SK-N-SH treated with all-trans-retinoic acid at 6 μM for 48 hours (cell line): Measurements from ENCODE around the gene SP9.
"Not testable (repeated sequence)": the region's sequence is repeated elsewhere in the genome, so short reads cannot be mapped to it uniquely, and the experiment has no call there.

Source experiments
- ATAC-seq: fragments of 200-7000 bp; cut with Tn5 transposase; 3 replicates; pipeline ENCODE4 v1.9.1; 2020; ENCODE audit warnings: mild to moderate bottlenecking, moderate library complexity
- ARNTL ChIP-seq: fragments of 450-650 bp; formaldehyde crosslinking; IDR thresholded peaks from 2 replicates; pipeline ENCODE4 v1.5.0; 2020; ENCODE audit warnings: low read depth, mild to moderate bottlenecking, moderate library complexity, borderline replicate concordance
- BACH2 ChIP-seq: fragments of 250-450 bp; sonication (Bioruptor Pico); IDR thresholded peaks from 2 replicates; pipeline ENCODE4 v1.9.0; 2021; ENCODE audit warnings: mild to moderate bottlenecking, borderline replicate concordance
- CSDC2 ChIP-seq: fragments of 250-450 bp; sonication (Bioruptor Pico); IDR thresholded peaks from 2 replicates; pipeline ENCODE4 v1.5.0; 2020; ENCODE audit warnings: mild to moderate bottlenecking, moderate library complexity
- CSRNP3 ChIP-seq: fragments of 250-450 bp; sonication (Bioruptor Pico); IDR thresholded peaks from 2 replicates; pipeline ENCODE4 v1.5.1; 2021; ENCODE audit warnings: mild to moderate bottlenecking, moderate library complexity
- ESRRG ChIP-seq: fragments of 250-450 bp; sonication (Bioruptor Pico); IDR thresholded peaks from 2 replicates; pipeline ENCODE4 v1.6.1; 2021; ENCODE audit warnings: mild to moderate bottlenecking
- GLIS3 ChIP-seq: fragments of 250-450 bp; sonication (Bioruptor Pico); IDR thresholded peaks from 2 replicates; pipeline ENCODE4 v1.5.0; 2020; ENCODE audit warnings: mild to moderate bottlenecking, moderate library complexity
- ISL1 ChIP-seq: fragments of 250-450 bp; sonication (Bioruptor Pico); IDR thresholded peaks from 2 replicates; pipeline ENCODE4 v2.1.2; 2022; ENCODE audit warnings: mild to moderate bottlenecking, moderate library complexity
- OSR1 ChIP-seq: fragments of 250-450 bp; sonication (Bioruptor Pico); IDR thresholded peaks from 2 replicates; pipeline ENCODE4 v1.8.0; 2022; ENCODE audit warnings: moderate library complexity, mild to moderate bottlenecking, inconsistent platforms
- PATZ1 ChIP-seq: fragments of 250-450 bp; sonication (Bioruptor Pico); IDR thresholded peaks from 2 replicates; pipeline ENCODE4 v1.8.0; 2020; ENCODE audit warnings: mild to moderate bottlenecking, moderate library complexity, borderline replicate concordance
- PPARA ChIP-seq: fragments of 250-450 bp; sonication (Bioruptor Pico); IDR thresholded peaks from 2 replicates; pipeline ENCODE4 v1.5.0; 2020; ENCODE audit warnings: mild to moderate bottlenecking, borderline replicate concordance
- RARB ChIP-seq: fragments of 250-450 bp; sonication (Bioruptor Pico); IDR thresholded peaks from 2 replicates; pipeline ENCODE4 v1.8.0; 2021; ENCODE audit warnings: mild to moderate bottlenecking, moderate library complexity
- SNAI2 ChIP-seq: fragments of 250-450 bp; sonication (Bioruptor Pico); IDR thresholded peaks from 2 replicates; pipeline ENCODE4 v1.5.0; 2020; ENCODE audit warnings: mild to moderate bottlenecking, moderate library complexity
- TCF4 ChIP-seq: fragments of 250-450 bp; sonication (Bioruptor Pico); IDR thresholded peaks from 2 replicates; pipeline ENCODE4 v1.8.0; 2021; ENCODE audit warnings: mild to moderate bottlenecking, moderate library complexity, borderline replicate concordance
- TOX ChIP-seq: fragments of 250-450 bp; sonication (Bioruptor Pico); IDR thresholded peaks from 2 replicates; pipeline ENCODE4 v1.8.0; 2021; ENCODE audit warnings: mild to moderate bottlenecking, moderate library complexity, borderline replicate concordance
- ZC3H10 ChIP-seq: fragments of 250-450 bp; sonication (Bioruptor Pico); IDR thresholded peaks from 2 replicates; pipeline ENCODE4 v1.5.1; 2021; ENCODE audit warnings: mild to moderate bottlenecking, moderate library complexity
- ZFP3 ChIP-seq: fragments of 250-450 bp; sonication (Bioruptor Pico); IDR thresholded peaks from 2 replicates; pipeline ENCODE4 v1.5.0; 2020; ENCODE audit warnings: mild to moderate bottlenecking, moderate library complexity
- ZNF565 ChIP-seq: fragments of 450-650 bp; formaldehyde crosslinking; conservative IDR thresholded peaks from 2 replicates; pipeline ENCODE4 v1.5.0; 2020; ENCODE audit warnings: low read depth, mild to moderate bottlenecking, moderate library complexity
- ZNF70 ChIP-seq: fragments of 450-650 bp; formaldehyde crosslinking; IDR thresholded peaks from 2 replicates; pipeline ENCODE4 v1.5.0; 2020; ENCODE audit warnings: mild to moderate bottlenecking, moderate library complexity
- ZNF8 ChIP-seq: fragments of 450-650 bp; formaldehyde crosslinking; IDR thresholded peaks from 2 replicates; pipeline ENCODE4 v1.5.0; 2020; ENCODE audit warnings: mild to moderate bottlenecking, moderate library complexity
- TF ChIP-seq, protein P1 (sequence below): fragments of 250-450 bp; sonication (Bioruptor Pico); IDR thresholded peaks from 2 replicates; pipeline ENCODE4 v1.5.1; 2020; ENCODE audit warnings: low read depth, mild to moderate bottlenecking, moderate library complexity
- TF ChIP-seq, protein P2 (sequence below): fragments of 250-450 bp; sonication (Bioruptor Pico); IDR thresholded peaks from 2 replicates; pipeline ENCODE4 v1.5.0; 2020; ENCODE audit warnings: mild to moderate bottlenecking, moderate library complexity

Gene SP9

DNA sequence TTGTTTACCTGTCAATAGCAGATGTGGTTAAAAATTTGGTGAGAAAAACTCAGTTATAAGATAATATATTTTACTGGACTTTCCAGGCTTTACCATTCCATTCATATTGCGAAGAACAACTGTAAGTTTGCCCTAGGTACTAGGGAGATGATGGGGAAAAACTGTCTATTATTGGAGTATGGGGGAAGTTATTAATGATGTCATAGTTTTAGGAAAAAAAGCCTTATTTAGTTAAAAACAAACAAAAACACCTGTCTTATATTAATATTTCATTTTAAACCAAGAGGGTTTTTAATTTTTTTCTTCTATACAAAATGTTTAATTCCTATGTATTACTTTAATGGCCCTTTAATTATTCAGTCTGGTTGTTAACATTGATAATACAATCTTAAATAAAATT lies 18.2 kb downstream of the SP9 start:
- no peak for ATAC-seq
- TF ChIP-seq CSDC2 (CRISPR knock-in tag) = no peak
- no peak for TF ChIP-seq ZFP3 (CRISPR knock-in tag)
- TF ChIP-seq ZNF70 = no peak
- no peak for TF ChIP-seq TOX (CRISPR knock-in tag)
- TF ChIP-seq, protein P1, sequence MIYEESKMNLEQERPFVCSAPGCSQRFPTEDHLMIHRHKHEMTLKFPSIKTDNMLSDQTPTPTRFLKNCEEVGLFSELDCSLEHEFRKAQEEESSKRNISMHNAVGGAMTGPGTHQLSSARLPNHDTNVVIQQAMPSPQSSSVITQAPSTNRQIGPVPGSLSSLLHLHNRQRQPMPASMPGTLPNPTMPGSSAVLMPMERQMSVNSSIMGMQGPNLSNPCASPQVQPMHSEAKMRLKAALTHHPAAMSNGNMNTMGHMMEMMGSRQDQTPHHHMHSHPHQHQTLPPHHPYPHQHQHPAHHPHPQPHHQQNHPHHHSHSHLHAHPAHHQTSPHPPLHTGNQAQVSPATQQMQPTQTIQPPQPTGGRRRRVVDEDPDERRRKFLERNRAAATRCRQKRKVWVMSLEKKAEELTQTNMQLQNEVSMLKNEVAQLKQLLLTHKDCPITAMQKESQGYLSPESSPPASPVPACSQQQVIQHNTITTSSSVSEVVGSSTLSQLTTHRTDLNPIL (CRISPR knock-in tag) = no peak
- no peak for TF ChIP-seq ZNF8
- TF ChIP-seq BACH2 (CRISPR knock-in tag) = no peak
- TF ChIP-seq, protein P2, sequence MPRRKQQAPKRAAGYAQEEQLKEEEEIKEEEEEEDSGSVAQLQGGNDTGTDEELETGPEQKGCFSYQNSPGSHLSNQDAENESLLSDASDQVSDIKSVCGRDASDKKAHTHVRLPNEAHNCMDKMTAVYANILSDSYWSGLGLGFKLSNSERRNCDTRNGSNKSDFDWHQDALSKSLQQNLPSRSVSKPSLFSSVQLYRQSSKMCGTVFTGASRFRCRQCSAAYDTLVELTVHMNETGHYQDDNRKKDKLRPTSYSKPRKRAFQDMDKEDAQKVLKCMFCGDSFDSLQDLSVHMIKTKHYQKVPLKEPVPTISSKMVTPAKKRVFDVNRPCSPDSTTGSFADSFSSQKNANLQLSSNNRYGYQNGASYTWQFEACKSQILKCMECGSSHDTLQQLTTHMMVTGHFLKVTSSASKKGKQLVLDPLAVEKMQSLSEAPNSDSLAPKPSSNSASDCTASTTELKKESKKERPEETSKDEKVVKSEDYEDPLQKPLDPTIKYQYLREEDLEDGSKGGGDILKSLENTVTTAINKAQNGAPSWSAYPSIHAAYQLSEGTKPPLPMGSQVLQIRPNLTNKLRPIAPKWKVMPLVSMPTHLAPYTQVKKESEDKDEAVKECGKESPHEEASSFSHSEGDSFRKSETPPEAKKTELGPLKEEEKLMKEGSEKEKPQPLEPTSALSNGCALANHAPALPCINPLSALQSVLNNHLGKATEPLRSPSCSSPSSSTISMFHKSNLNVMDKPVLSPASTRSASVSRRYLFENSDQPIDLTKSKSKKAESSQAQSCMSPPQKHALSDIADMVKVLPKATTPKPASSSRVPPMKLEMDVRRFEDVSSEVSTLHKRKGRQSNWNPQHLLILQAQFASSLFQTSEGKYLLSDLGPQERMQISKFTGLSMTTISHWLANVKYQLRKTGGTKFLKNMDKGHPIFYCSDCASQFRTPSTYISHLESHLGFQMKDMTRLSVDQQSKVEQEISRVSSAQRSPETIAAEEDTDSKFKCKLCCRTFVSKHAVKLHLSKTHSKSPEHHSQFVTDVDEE (CRISPR knock-in tag) = no peak
- TF ChIP-seq TCF4 (CRISPR knock-in tag) = no peak
- no peak for TF ChIP-seq ZC3H10 (CRISPR knock-in tag)
- no peak for TF ChIP-seq SNAI2 (CRISPR knock-in tag)
- TF ChIP-seq ARNTL (CRISPR knock-in tag) = no peak
- no peak for TF ChIP-seq PPARA (CRISPR knock-in tag)
- TF ChIP-seq OSR1 (CRISPR knock-in tag) = no peak
- no peak for TF ChIP-seq PATZ1
- no peak for TF ChIP-seq GLIS3 (CRISPR knock-in tag)

DNA sequence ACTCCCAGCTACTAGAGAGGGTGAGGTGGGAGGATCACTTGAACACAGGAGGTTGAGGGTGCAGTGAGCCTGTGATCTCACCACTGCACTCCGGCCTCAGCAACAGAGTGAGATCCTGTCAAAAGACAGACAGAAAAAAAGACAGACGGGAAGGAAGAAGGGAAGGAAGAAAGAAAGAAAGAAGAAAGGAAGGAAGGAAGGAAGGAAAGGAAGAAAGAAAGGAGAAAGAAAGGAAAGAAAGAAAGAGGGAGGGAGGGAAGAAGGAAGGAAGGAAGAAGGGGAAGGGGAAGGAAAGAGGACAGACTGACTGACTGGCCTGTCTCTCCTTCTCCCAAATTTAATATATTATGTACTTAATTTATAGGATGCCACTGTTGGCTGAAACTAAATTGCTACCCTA lies 21.6 kb downstream of the SP9 start:
- TF ChIP-seq ZNF565 (CRISPR knock-in tag) (no peak), ARNTL (CRISPR knock-in tag) (no peak), ZNF70 (no peak), SNAI2 (CRISPR knock-in tag) (no peak), ZFP3 (CRISPR knock-in tag) (no peak), GLIS3 (CRISPR knock-in tag) (no peak), OSR1 (CRISPR knock-in tag) (no peak)
- ATAC-seq = no peak

DNA sequence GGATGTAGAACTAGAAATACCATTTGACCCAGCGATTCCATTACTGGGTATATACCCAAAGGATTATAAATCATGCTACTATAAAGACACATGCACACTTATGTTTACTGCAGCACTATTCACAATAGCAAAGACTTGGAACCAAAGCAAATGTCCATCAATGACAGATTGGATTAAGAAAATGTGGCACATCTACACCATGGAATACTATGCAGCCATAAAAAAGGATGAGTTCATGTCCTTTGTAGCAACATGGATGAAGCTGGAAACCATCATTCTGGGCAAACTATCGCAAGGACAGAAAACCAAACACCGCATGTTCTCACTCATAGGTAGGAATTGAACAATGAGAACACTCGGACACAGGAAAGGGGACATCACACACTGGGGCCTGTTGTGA lies 24.9 kb downstream of the SP9 start:
- ATAC-seq = not testable (repeated sequence)

GRCh38 chr2:174362949-174363348 lies 28.2 kb downstream of the SP9 start:
- no peak for ATAC-seq
- TF ChIP-seq PPARA (CRISPR knock-in tag) (no peak), ESRRG (CRISPR knock-in tag) (no peak), ISL1 (CRISPR knock-in tag) (no peak), ZNF565 (CRISPR knock-in tag) (no peak), ZNF70 (no peak), RARB (no peak), TOX (CRISPR knock-in tag) (no peak), CSRNP3 (CRISPR knock-in tag) (no peak), GLIS3 (CRISPR knock-in tag) (no peak)

DNA sequence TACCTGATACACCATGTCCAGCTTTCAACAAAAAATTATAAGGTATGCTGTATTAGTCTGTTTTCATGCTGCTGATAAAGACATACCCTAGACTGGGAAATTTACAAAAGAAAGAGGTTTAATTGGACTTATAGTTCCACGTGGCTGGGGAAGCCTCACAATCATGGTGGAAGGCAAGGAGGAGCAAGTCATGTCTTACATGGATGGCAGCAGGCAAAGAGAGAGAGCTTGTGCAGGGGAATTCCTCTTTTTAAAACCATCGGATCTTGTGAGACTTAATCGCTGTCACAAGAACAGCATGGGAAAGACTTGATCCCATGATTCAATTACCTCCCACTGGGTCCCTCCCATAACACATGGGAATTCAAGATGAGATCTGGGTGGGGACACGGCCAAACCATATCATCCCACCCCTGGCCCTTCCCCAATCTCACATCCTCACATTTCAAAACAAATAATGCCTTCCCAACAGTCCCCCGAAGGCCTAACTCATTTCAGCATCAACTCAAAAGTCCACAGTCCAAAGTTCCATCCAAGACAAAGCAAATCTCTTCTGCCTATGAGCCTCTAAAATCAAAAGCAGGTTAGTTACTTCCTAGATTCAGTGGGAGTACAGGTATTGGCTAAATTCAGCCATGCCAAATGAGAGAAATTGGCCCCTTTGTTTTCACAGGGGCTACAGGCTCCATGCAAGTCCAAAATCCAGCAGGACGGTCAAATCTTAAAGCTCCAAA lies 28.9 kb downstream of the SP9 start:
- ATAC-seq = not testable (repeated sequence)
